ENCODE data around the gene FGD2. TPM values are rescaled to one million over a fixed set of nuclear protein-coding genes. Genes with fewer than 3 reads are reported as not detected.

Gene FGD2
- total and polyA plus RNA-seq, 10 of the 15 experiments (the other 5 are each of a cell fraction or from before 2014, with no cell fraction given) = 5.2 to 88.1 (median 33.2) TPM

DNA sequence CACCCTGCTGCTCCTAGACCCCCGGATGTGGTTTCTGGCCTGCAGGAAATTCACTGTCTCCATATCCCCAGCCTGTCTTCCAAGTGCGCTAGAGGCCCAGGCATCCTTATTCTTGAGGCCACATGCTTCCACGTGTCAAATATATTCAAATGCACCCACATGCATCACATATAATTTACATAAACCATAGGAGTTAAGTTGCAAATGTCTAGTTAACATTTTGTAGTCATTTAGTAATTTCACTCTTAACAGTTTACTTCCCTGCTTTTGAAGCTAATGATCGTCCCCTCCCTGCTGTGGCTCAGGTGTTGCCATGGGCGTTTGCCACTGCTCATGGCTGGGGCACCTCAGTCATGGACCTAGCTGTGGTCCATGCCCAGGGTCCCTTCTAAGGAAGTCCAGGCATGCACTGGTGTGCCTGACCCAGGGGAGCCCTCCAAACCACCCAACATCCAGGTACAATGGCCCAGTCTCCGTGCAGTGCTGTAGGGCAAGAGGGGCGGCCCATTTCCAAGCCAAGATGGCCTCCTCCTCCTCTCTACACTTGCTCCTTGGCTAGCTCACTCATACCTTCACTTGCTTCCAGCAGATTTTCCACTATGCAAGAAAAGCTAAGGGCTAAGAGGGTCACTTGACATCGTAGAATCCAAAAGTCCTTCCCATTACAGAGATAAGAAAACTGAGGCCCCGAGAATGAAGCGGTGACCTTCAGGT is 42.4 kb downstream of the FGD2 start:
- no peak for ATAC-seq
- WGBS (ENCODE audit: insufficient coverage, insufficient replicate concordance, low lambda C conversion rate, missing lambda C conversion rate) = 81% methylated on average over 10 of the region's 10 CpGs
- no TSS peak for BruUV-seq (replicated peaks)
- intact Hi-C loops (cut with micrococcal nuclease; ENCODE audit: unreplicated experiment) (no loop called here), in situ Hi-C loops (cut with MboI) (no loop called here)
- RAD21 ChIA-PET (ENCODE audit: unreplicated experiment) = interaction anchor here (1.2 to 12.3 kb wide), 3 partner anchors 80 to 163 kb away, joined by 3 to 255 read pairs (median 8); partner anchors contain the start of gene PIM1
- Histone ChIP-seq H3K27me3 (replicated peaks in 1 of 2; ENCODE audit: control insufficient read depth in 2 of 2, insufficient read depth in 2 of 2, low read length in 1 of 2) (no peaks in the 10 kb centered on the region), H3K9me3 (replicated peaks; ENCODE audit: control insufficient read depth, insufficient read depth, low read length) (no peaks in the 10 kb centered on the region), H3K27ac (ENCODE audit: control insufficient read depth, insufficient read depth) (no peak overlapping the region), H3K4me3 (no peak overlapping the region), H3K4me1 (ENCODE audit: control insufficient read depth, insufficient read depth, low read length) (peaks cover 40% of the 10 kb centered on the region), H3K36me3 (ENCODE audit: control insufficient read depth in 2 of 2, insufficient read depth in 2 of 2, low read length in 1 of 2) (no peaks in the 10 kb centered on the region), H3K4me2 (ENCODE audit: control insufficient read depth, insufficient read depth) (no peak overlapping the region), H3K79me2 (ENCODE audit: control insufficient read depth, insufficient read depth, low read length) (no peaks in the 10 kb centered on the region), H3K9ac (ENCODE audit: control insufficient read depth, insufficient read depth, low read length) (no peak overlapping the region), H4K20me1 (ENCODE audit: control insufficient read depth, insufficient read depth) (no peaks in the 10 kb centered on the region), H2AFZ (ENCODE audit: control insufficient read depth, low read depth, low read length) (no peak overlapping the region)
- CTCF ChIA-PET = interaction anchor here (0.6 to 10.3 kb wide), 5 partner anchors 19 to 194 kb away, joined by 4 to 260 read pairs (median 66); partner anchors contain the start of gene PIM1
- no peak for DNase-seq (ENCODE audit: low read depth, low spot score)
- POLR2A ChIA-PET = interaction anchor here (5.6 kb wide), 1 partner anchor 124 kb away, joined by 43 read pairs; the partner anchor contains the start of gene PIM1
- SMC1A ChIA-PET (ENCODE audit: uncharacterized antibody, unreplicated experiment) = interaction anchor here (0.9 to 13.5 kb wide), 4 partner anchors 9 to 124 kb away, joined by 3 to 266 read pairs (median 11); partner anchors contain the start of gene PIM1
- no peak for FAIRE-seq
- TF ChIP-seq LARP7 (IDR thresholded peaks at IDR 0.05) = no peak
- no peak for TF ChIP-seq GATAD2B (conservative IDR thresholded peaks at IDR 0.05; ENCODE audit: low read depth)
- TF ChIP-seq ZBTB11 (CRISPR knock-in tag; IDR thresholded peaks at IDR 0.05) = no peak
- TF ChIP-seq USF2 (IDR thresholded peaks at IDR 0.05; ENCODE audit: borderline replicate concordance, low read depth, low read length) = no peak
- no peak for TF ChIP-seq SUPT20H (IDR thresholded peaks at IDR 0.05; ENCODE audit: borderline replicate concordance, control insufficient read depth, low read depth, low read length)
- no peak for TF ChIP-seq PAX8 (IDR thresholded peaks at IDR 0.05)
- TF ChIP-seq RAD51 (IDR thresholded peaks at IDR 0.05) = no peak
- no peak for TF ChIP-seq RFX5 (IDR thresholded peaks at IDR 0.05; ENCODE audit: low read depth, low read length)
- TF ChIP-seq ZNF24 (IDR thresholded peaks at IDR 0.05) = no peak
- no peak for TF ChIP-seq CHD4 (IDR thresholded peaks at IDR 0.05)
- no peak for TF ChIP-seq POLR2AphosphoS5 (IDR thresholded peaks at IDR 0.05; ENCODE audit: low read length)
- no peak for TF ChIP-seq HDAC6 (IDR thresholded peaks at IDR 0.05; ENCODE audit: unreplicated experiment)
- no peak for TF ChIP-seq CBX3 (IDR thresholded peaks at IDR 0.05; ENCODE audit: borderline replicate concordance, low read depth)
- TF ChIP-seq, protein P1, sequence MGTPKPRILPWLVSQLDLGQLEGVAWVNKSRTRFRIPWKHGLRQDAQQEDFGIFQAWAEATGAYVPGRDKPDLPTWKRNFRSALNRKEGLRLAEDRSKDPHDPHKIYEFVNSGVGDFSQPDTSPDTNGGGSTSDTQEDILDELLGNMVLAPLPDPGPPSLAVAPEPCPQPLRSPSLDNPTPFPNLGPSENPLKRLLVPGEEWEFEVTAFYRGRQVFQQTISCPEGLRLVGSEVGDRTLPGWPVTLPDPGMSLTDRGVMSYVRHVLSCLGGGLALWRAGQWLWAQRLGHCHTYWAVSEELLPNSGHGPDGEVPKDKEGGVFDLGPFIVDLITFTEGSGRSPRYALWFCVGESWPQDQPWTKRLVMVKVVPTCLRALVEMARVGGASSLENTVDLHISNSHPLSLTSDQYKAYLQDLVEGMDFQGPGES (IDR thresholded peaks at IDR 0.05) = no peak
- TF ChIP-seq NR2C2 (IDR thresholded peaks at IDR 0.05; ENCODE audit: borderline replicate concordance, control insufficient read depth, insufficient read length, low read depth) = no peak
- no peak for TF ChIP-seq KLF5 (IDR thresholded peaks at IDR 0.05; ENCODE audit: partially characterized antibody)
